GM21360 (cell line): ENCODE data around the gene SLC1A2.
"Not testable (repeated sequence)": the region's sequence is repeated elsewhere in the genome, so short reads cannot be mapped to it uniquely, and the experiment has no call there.

Experiments
- ATAC-seq: cut with Tn5 transposase; IDR thresholded peaks from one replicate; pipeline ENCODE4 v1.9.1; 2021; ENCODE audit warnings: mild to moderate bottlenecking, moderate library complexity; ENCODE audit not compliant: unreplicated experiment

The SLC1A2 gene

DNA sequence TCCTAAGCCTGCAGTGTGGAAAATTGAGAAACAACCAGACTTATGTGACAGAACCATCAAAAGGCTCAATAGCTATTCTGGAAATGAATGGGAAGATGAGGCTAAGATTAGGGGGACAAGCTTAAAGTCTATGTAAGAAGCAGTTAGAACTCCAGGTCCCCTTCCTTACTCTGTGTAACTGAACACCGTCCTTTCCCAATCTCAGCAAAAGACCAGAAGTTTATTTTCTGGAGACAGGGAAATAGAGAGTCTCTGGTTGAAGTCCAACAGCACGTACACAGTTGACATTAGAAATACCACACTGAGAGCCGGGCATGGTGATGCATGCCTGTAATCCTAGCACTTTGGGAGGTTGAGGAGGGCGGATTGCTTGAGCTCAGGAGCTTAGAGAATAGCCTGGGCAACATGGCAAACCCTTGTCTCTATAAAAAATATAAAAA lies 186.4 kb downstream of the SLC1A2 start:
- ATAC-seq = no peak

DNA sequence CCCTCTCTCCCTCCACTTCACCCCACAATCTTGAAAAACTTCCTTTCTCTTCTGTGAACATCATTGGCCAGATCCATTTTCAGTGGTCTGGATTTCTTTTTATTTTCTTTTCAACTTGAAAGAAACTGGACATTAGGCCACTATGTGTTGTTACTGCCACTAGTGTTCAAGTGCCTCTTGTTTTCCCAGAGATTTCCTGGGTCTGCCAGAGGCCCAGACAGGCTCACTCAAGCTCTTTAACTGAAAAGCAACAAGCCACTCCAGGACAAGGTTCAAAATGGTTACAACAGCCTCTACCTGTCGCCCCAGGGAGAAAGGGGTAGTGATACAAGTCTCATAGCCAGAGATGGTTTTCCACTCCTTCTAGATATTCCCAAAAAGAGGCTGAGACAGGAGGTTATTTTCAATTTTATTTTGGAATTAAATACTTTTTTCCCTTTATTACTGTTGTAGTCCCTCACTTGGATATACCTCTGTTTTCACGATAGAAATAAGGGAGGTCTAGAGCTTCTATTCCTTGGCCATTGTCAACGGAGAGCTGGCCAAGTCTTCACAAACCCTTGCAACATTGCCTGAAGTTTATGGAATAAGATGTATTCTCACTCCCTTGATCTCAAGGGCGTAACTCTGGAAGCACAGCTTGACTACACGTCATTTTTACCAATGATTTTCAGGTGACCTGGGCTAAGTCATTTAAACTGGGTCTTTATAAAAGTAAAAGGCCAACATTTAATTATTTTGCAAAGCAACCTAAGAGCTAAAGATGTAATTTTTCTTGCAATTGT lies 188.1 kb downstream of the SLC1A2 start:
- ATAC-seq = no peak

DNA sequence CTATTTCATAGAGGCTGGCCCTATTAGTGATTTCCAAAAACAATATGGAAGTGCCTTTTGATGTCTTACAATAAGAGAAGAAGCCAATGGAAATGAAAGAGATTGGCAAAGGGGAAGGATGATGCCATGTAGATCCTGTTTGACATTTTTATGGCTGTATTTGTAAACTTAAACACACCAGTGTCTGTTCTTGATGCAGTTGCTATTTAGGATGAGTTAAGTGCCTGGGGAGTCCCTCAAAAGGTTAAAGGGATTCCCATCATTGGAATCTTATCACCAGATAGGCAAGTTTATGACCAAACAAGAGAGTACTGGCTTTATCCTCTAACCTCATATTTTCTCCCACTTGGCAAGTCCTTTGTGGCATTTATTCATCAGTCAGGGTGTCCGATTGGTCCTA lies 189.0 kb downstream of the SLC1A2 start:
- ATAC-seq = no peak

DNA sequence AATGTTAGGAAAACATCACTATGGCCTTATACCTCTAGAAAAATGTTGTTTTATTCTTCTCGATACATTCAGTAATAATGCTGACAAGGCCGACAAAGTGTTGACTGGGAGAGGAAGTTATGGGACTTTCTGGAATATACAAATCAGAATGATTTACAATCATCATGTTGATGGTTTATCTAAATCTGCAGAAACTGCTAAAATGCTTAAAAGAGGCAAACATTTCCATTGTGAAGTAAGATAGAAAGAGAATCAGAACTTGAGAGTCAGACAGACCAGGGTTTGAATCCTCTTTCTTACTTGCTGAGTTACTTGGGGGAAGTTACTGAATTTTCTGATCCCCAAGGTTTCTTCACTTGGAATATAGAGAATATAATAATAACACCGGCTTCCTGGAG lies 191.0 kb downstream of the SLC1A2 start:
- ATAC-seq = no peak

DNA sequence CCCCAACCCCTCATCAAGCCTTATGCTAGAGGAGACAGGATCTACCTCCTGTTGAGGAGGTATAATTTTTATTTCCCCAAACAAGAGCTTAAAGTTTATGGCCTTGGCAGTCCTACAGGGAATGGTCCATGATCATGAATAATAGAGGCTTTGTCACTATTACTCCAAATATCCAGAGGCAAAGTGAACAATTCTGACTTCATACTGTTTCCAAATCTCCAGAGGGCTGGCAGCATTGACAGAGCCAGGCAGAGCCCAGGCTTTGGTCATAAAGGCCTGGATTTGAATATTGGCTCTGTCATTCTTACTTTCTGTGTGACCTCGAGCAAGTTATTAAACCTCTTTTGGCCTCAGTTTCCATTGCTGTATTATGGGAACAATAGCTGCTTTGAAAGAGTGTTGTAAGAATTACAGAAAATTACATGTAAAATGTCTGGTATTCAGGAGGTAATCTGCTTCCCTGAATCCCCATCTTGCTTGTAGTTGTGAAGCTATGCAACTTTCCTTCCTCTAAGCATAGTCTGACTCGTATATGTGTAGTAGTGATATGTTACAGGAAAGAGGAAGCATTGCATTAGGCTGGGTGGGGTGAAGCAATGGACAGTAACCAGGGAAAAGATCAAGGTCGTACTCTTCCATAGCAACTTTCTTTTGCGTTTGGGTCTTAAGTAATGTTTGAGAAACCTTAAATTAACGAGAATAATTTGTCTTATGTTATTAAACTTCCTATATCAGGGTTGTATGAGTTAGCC lies 191.6 kb downstream of the SLC1A2 start:
- ATAC-seq = no peak

DNA sequence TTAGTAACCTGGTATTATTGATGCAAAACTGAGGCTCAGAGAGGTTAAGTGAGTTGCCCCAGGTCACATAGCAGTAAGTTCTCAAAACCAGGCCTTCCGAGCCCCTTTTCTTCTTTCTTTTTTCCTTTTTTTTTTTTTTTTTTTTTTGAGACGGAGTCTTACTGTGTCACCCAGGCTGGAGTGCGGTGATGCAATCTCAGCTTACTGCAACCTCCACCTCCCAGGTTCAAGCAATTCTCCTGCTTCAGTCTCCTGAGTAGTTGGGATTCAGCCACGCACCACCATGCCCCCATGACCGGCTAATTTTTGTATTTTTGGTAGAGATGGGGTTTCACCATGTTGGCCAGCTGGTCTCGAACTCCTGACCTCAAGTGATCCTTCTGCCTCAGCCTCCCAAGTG lies 192.6 kb downstream of the SLC1A2 start:
- not testable (repeated sequence) for ATAC-seq

GRCh38 chr11:35225946-35226520 lies 193.3 kb downstream of the SLC1A2 start:
- ATAC-seq = no peak

GRCh38 chr11:35223991-35224390 lies 195.4 kb downstream of the SLC1A2 start:
- no peak for ATAC-seq

- ATAC-seq = no peak
Measured at GRCh38 chr11:35223371-35223796, 196.0 kb downstream of the SLC1A2 start.

- ATAC-seq = no peak
Measured at GRCh38 chr11:35218956-35219355, 200.4 kb downstream of the SLC1A2 start.

DNA sequence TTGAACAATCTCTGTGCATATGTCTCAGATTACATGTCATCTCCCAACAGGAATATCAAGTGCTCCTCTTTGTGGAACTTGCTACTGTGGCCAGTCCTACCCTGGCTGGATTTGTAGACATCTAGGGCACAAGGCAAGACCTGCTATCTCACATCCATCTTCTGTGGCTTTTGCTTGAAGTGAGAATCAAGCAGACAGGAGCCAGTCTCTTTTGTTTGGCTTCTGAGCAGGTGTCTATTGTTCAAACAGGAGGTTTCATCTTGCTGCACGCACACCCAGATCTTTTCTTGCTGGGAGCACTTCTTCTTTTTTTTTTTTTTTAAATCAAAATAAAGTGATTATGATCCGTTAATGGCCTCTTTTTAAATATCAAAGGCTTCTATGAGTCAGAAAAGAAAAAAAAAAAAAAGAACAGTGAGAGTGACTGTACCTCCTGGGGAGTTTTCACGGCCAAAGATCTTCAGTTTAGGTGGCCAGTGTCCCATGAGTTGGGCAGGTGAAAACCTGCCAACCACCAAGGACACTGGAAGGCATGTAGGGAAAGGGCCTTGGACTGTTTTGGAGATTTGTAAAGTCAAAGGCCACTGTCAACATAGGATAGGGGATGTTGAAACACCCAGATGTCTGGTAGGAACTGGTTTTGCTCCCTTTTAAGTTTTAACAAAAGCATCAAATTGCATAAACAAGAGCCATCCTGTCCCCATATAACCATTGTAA lies 202.2 kb downstream of the SLC1A2 start:
- no peak for ATAC-seq

GRCh38 chr11:35215945-35216344 lies 203.4 kb downstream of the SLC1A2 start:
- ATAC-seq = no peak

DNA sequence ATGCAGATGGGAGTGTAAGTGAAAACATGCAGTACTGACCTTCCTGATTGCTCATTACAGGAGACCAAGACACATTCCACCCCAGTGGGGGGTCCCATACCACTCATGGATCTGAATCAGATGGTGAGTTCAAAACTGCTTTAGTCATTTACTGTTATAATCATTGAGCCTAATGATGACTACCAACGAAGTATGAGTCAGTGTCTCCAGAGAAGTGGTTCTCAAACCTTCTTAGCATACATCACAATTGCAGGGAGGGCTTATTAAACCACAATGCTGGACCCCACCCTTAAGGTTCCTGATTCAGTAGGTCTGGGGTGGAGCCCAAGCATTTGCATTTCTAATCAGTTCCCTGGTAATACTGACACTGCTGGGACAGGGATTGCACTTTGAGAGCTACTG lies 204.6 kb downstream of the SLC1A2 start:
- ATAC-seq = no peak

DNA sequence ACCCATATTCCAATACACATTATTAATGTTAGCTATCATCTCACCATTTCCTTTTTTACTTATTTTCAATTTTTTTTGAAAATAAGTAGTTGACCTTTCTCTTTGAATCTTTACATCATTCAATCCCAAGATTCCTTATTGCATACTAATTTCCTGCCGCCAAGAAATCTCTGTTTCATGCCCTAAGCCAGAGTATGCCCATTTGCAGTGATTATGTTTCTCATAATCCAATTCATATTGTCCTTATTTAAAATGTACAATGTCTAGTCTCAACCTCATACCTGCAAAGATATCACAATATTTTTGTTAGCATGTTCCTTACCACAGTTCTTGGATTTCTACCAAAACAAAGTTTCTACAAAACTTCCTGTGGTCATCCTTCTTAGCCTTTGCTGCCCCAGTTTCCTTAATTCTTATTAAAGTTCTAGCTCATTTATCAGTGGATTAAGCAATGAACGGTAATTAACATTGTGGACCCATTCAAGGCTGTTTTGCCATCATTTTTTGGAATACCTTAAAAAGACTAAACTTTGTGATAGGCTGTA lies 205.1 kb downstream of the SLC1A2 start:
- ATAC-seq = no peak

- ATAC-seq = no peak
Measured at GRCh38 chr11:35211952-35212351, 207.4 kb downstream of the SLC1A2 start.

- no peak for ATAC-seq
Measured at GRCh38 chr11:35210876-35211546, 208.3 kb downstream of the SLC1A2 start.

DNA sequence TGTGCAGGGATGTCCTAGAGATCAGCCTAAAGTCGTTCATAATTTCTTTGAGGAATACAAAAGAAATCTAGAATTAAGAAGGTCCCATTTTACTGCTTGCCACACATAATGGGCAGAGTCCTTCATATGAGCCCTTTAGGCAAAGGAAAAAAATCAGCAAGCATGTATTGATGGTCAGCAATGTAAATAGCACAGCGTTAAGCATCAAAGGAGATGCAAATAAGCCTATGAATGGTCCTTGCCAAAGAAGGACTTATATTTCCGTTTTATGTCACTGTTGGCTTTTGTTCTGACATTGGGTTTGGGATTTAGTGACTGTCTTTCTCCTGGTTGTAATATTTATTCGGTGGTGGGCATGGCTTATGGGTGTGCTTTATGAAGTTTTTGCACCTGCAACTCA lies 210.6 kb downstream of the SLC1A2 start:
- ATAC-seq = no peak

DNA sequence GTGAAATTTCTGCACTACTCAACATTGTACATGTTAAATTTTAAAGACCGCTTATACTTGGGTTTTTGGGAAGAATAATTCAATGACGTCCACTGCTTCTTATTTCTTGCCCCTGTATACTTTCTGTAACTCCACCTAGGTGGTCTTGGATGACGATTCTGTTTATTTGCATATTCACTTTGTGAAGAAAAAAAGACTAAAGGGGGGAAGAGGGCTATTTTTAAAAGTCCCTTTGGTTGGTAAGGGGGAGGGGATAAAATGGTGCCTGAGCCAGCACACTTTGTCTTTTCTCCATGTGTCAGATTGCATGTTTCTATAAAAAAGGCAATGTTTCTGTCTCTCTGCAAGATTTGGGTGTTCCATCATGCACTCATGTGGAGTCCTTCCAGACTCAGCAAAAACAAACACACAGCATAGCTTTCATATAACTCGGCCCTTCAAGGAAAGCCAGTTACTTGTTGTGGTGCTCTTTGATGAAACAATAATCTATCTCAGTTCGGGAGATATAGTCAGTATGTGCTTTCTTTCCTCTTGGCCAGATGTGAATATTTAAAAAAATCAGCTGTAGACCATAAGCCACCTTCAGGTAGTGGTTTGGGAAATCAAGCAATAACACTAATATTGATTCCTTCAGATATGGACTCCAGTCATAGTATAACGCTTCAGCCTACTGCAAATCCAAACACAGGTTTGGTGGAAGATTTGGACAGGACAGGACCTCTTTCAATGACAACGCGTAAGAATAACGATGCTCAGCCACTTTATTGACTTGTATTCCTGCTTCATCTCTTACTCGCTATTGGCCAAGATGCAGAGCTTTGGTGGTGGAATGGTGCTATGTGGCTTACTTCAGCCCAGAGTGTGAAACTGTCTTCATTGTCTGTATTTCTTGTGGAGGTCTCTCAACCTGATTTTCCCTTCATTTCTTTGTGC lies 211.6 kb downstream of the SLC1A2 start:
- ATAC-seq = no peak

- no peak for ATAC-seq
Measured at GRCh38 chr11:35206616-35207015, 212.7 kb downstream of the SLC1A2 start.
